Measurements from ENCODE around the gene CA5B. TPM values are rescaled to one million over a fixed set of nuclear protein-coding genes. Genes with fewer than 3 reads are reported as not detected.

The CA5B gene
- total RNA-seq, 1 donor from 2014 or later = 5.6 TPM

DNA sequence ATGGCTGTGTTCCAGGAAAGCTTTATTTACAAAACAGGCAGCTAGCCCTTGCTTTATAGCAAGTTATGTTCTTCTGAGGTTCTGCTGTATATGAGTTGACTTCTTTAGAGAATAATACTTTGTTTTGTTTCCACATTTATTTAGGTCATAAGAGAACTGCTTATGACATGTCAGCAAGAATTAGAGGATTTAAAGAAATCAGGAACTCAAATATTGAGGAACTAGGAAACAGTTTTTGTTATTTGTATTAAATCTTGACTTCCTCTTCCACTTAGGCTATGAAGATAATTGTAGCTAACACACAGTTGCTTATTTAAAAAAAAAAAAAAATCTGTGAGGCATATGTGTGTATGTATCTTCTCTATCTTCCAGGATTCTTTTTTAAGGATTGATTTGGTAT, 66.5 kb downstream of the CA5B start:
- Histone ChIP-seq H2AFZ (replicated peaks) (no peak overlapping the region), H3F3A (ENCODE audit: low read depth) (no peaks in the 10 kb centered on the region), H3K79me2 (ENCODE audit: low read depth) (no peaks in the 10 kb centered on the region), H3K9ac (no peak overlapping the region), H3K27ac (no peak overlapping the region), H3K4me3 (no peak overlapping the region), H3K27me3 (no peaks in the 10 kb centered on the region), H3K36me3 (peaks cover 6% of the 10 kb centered on the region), H3K9me3 (ENCODE audit: low read depth) (no peaks in the 10 kb centered on the region), H3K4me1 (no peaks in the 10 kb centered on the region), H4K20me1 (ENCODE audit: low read depth) (no peaks in the 10 kb centered on the region), H3K4me2 (no peak overlapping the region)
- no peak for DNase-seq (ENCODE audit: low spot score)
- Mint-ChIP-seq H3K4me1 (no peaks in the 10 kb centered on the region), H3K36me3 (peaks cover 20% of the 10 kb centered on the region), H3K27ac (no peak overlapping the region), H3K4me3 (no peak overlapping the region), H3K27me3 (ENCODE audit: insufficient read depth, low read depth) (peaks cover 3% of the 10 kb centered on the region), H3K9me3 (no peaks in the 10 kb centered on the region)
- TF ChIP-seq EZH2phosphoT487 (IDR thresholded peaks at IDR 0.05) (no peak), EZH2 (IDR thresholded peaks at IDR 0.05) (no peak)
- TF ChIP-seq, protein P1, sequence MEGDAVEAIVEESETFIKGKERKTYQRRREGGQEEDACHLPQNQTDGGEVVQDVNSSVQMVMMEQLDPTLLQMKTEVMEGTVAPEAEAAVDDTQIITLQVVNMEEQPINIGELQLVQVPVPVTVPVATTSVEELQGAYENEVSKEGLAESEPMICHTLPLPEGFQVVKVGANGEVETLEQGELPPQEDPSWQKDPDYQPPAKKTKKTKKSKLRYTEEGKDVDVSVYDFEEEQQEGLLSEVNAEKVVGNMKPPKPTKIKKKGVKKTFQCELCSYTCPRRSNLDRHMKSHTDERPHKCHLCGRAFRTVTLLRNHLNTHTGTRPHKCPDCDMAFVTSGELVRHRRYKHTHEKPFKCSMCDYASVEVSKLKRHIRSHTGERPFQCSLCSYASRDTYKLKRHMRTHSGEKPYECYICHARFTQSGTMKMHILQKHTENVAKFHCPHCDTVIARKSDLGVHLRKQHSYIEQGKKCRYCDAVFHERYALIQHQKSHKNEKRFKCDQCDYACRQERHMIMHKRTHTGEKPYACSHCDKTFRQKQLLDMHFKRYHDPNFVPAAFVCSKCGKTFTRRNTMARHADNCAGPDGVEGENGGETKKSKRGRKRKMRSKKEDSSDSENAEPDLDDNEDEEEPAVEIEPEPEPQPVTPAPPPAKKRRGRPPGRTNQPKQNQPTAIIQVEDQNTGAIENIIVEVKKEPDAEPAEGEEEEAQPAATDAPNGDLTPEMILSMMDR (IDR thresholded peaks at IDR 0.05) = no peak

DNA sequence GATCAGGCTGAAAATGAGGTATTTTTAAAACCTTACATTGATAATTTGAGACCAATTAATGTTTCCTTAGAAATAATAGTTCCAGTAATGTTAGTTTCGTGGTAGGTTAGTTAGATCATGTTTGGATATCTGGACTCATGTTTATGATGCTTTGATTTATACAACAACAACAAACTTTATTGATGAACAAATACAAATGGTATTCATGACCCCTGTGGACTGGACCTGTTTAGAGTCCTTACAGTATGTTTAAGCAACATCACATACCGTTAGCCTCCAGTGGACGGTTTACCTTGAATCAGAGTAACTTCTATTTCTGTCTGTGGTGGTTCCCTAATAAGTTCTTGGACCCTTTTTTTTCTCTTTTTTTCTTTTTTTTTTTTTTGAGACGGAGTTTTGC, 70.2 kb downstream of the CA5B start:
- no peak overlapping the region for H3K9ac ChIP-seq
- no peak overlapping the region for H3K27ac Mint-ChIP-seq
- H3K4me2 ChIP-seq = no peak overlapping the region
- no peak for TF ChIP-seq EZH2phosphoT487 (IDR thresholded peaks at IDR 0.05)
- no peaks in the 10 kb centered on the region for H3K79me2 ChIP-seq (ENCODE audit: low read depth)
- no peaks in the 10 kb centered on the region for H3K9me3 ChIP-seq (ENCODE audit: low read depth)
- H3K9me3 Mint-ChIP-seq = no peaks in the 10 kb centered on the region
- no peaks in the 10 kb centered on the region for H3K4me1 Mint-ChIP-seq
- no peak overlapping the region for H3K4me3 ChIP-seq
- H3K4me1 ChIP-seq = no peaks in the 10 kb centered on the region
- H3K27me3 ChIP-seq = no peaks in the 10 kb centered on the region
- peaks cover 15% of the 10 kb centered on the region for H3K36me3 ChIP-seq
- no peaks in the 10 kb centered on the region for H4K20me1 ChIP-seq (ENCODE audit: low read depth)
- H3K4me3 Mint-ChIP-seq = no peak overlapping the region
- no peak overlapping the region for H2AFZ ChIP-seq (replicated peaks)
- H3K36me3 Mint-ChIP-seq = peaks cover 29% of the 10 kb centered on the region
- no peaks in the 10 kb centered on the region for H3F3A ChIP-seq (ENCODE audit: low read depth)
- no peak overlapping the region for H3K27ac ChIP-seq
- peaks cover 4% of the 10 kb centered on the region for H3K27me3 Mint-ChIP-seq (ENCODE audit: insufficient read depth, low read depth)
- DNase-seq (ENCODE audit: low spot score) = no peak

DNA sequence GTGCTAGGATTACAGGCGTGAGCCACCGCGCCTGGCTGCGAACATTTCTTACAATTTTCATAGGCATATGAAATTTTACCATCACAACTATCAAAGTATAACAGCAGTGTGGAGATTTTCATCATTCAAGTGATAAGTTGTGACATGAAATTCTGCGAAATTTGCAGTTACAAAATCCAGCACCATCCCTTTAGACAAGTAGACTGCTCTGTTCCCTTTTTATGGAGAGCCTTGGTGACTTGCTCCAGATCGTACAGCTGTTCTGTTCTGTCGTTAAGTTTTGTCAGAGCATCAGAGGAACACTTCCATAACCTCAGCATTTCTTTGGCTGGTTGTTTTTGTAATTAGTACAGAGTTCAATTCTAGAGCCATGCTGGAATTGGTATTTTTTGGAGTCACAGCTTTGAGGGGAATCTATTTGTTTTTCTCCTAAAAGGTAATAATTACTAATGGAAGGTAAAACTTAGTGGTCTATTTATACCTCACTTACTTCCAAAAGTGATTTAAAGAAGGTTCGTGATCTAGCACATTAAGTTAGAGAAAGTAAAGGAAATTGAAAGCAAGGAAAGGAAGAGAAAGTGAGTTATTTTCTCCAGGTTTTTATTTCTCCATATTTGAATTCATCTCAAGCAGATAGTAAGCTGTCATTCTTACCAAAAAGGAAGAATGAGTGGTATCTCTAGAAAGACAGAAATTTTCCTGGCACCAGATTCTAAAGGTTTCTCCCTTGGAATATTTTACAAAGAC, 74.3 kb downstream of the CA5B start:
- Histone ChIP-seq H4K20me1 (ENCODE audit: low read depth) (no peaks in the 10 kb centered on the region), H3K9me3 (ENCODE audit: low read depth) (no peaks in the 10 kb centered on the region), H3K27ac (no peak overlapping the region), H3K79me2 (ENCODE audit: low read depth) (no peaks in the 10 kb centered on the region), H3K4me2 (no peak overlapping the region), H2AFZ (replicated peaks) (no peak overlapping the region), H3K9ac (no peak overlapping the region), H3K27me3 (no peaks in the 10 kb centered on the region), H3F3A (ENCODE audit: low read depth) (peaks cover 3% of the 10 kb centered on the region), H3K4me1 (peaks cover 6% of the 10 kb centered on the region), H3K36me3 (peaks cover 12% of the 10 kb centered on the region), H3K4me3 (no peak overlapping the region)
- TF ChIP-seq, protein P1 (IDR thresholded peaks at IDR 0.05) = no peak
- TF ChIP-seq EZH2 (IDR thresholded peaks at IDR 0.05) (no peak), EZH2phosphoT487 (IDR thresholded peaks at IDR 0.05) (no peak)
- DNase-seq (ENCODE audit: low spot score) = no peak
- Mint-ChIP-seq H3K4me3 (no peak overlapping the region), H3K36me3 (peaks cover 27% of the 10 kb centered on the region), H3K27me3 (ENCODE audit: insufficient read depth, low read depth) (peaks cover 4% of the 10 kb centered on the region), H3K4me1 (no peaks in the 10 kb centered on the region), H3K27ac (no peak overlapping the region), H3K9me3 (no peaks in the 10 kb centered on the region)

DNA sequence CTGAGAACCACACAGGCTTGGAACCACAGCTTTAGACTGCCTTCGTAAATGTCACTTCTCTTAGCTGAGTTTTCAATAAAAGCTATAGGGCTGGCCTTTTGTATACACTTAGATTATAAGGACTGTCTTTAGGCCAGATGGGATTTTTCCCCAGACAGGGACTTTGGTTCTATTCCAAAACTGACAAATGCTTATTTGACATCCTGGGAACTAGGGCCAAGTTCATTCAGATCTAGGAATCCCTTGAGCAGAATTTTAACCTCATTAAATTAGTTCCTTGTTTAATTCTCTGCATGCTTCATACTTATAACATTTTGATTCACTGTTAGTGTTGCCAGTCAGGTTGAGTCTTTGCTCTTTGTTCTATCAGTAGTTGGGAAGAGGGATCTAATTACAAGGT, 75.3 kb downstream of the CA5B start:
- TF ChIP-seq, protein P1 (IDR thresholded peaks at IDR 0.05) = no peak

More for the DNA sequence above, 75.3 kb downstream of the CA5B start:
- H3K9ac ChIP-seq = no peak overlapping the region
- no peak overlapping the region for H3K4me2 ChIP-seq
- no peak overlapping the region for H3K27ac ChIP-seq
- no peaks in the 10 kb centered on the region for H3K9me3 ChIP-seq (ENCODE audit: low read depth)
- no peak overlapping the region for H3K4me3 Mint-ChIP-seq
- DNase-seq (ENCODE audit: low spot score) = no peak
- no peaks in the 10 kb centered on the region for H3K4me1 Mint-ChIP-seq
- H3K27me3 ChIP-seq = no peaks in the 10 kb centered on the region
- peaks cover 28% of the 10 kb centered on the region for H3K36me3 Mint-ChIP-seq
- H3K9me3 Mint-ChIP-seq = no peaks in the 10 kb centered on the region
- H3K36me3 ChIP-seq = peaks cover 19% of the 10 kb centered on the region
- no peak overlapping the region for H3K27ac Mint-ChIP-seq
- H3K27me3 Mint-ChIP-seq (ENCODE audit: insufficient read depth, low read depth) = peaks cover 7% of the 10 kb centered on the region
- H3F3A ChIP-seq (ENCODE audit: low read depth) = peaks cover 3% of the 10 kb centered on the region
- no peaks in the 10 kb centered on the region for H4K20me1 ChIP-seq (ENCODE audit: low read depth)
- no peak overlapping the region for H2AFZ ChIP-seq (replicated peaks)
- H3K79me2 ChIP-seq (ENCODE audit: low read depth) = no peaks in the 10 kb centered on the region
- H3K4me1 ChIP-seq = peaks cover 6% of the 10 kb centered on the region
- H3K4me3 ChIP-seq = no peak overlapping the region
